Dedifferentiated amniotic fluid mesenchymal stem cell (primary cell): ENCODE results near the gene GRID1.
"Not testable (repeated sequence)": the region's sequence is repeated elsewhere in the genome, so short reads cannot be mapped to it uniquely, and the experiment has no call there.

Source experiments
- DNase-seq: peaks from one replicate; pipeline ENCODE4 v3.0.0-alpha.2; 2016; ENCODE audit errors: extremely low spot score

Gene GRID1

DNA sequence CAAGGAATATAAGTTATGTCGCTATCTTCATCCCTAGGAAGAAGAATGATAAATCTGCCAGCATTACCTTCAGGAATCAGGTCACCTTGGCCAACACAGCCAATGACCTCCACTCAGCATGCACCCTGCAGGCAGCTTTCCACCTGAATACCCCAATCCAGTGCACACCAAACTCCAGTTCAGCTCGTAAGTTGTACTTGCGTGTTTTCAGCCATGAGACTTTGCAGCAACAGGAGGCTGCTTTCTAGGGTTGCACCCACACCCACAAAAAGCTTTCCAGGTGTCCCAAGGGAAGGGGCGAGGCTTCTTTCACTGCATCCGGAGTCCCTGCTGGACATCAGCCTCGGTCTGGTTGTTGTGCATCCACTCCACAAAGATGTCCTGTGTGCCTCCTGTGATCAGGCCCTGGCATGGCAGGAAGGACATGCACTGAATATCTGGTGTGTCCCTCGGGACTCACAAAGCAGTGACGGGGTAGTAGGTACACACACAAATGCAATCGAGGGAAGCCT lies 282.9 kb downstream of the GRID1 start:
- no peak for DNase-seq

DNA sequence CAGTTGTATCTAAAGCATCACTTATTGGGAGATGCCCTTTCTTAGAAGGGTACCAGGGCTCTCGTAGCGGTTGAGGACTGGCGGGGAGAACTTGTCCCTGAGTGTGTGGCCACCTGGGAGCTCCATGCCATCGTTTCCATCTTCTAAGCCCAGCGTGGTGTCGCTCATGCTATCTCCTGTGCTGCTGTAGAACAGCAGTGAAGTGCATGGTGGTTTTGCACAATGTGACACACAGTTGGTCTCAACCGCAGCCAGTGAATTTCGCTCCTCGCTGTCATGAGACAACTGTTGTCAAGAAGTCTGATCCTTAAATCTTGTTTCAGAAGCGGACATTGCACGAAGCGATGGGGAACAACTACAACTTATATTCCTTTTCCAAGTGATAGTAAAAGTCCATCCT lies 283.4 kb downstream of the GRID1 start:
- no peak for DNase-seq

DNA sequence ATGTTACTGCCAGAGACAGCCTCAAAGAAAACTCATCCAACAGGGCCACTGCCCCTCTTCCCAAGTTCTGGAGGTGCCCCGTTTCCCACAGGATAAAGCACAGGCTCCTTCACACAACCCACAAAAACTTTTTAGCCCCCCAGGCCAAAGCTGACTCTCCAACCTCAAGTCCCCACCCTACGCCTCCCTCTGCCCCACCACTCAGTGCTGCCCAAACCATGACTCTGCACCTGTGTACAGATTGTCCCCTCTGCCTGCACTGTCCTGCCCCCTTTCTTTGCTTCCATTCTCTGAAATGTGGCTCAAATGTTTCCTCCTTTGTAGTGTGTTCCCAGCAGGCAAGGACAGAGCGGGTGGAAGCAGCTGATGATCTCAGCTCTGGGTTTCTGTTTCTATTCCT lies 284.0 kb downstream of the GRID1 start:
- DNase-seq, result no peak

- no peak for DNase-seq
These were observed 287.5 kb downstream of the GRID1 start for GRCh38 chr10:86079088-86079487.

GRCh38 chr10:86078639-86079035 lies 288.0 kb downstream of the GRID1 start:
- DNase-seq, result no peak

- DNase-seq, result no peak
These were observed 288.5 kb downstream of the GRID1 start for GRCh38 chr10:86077871-86078638.

GRCh38 chr10:86077271-86077670 lies 289.3 kb downstream of the GRID1 start:
- no peak for DNase-seq

DNA sequence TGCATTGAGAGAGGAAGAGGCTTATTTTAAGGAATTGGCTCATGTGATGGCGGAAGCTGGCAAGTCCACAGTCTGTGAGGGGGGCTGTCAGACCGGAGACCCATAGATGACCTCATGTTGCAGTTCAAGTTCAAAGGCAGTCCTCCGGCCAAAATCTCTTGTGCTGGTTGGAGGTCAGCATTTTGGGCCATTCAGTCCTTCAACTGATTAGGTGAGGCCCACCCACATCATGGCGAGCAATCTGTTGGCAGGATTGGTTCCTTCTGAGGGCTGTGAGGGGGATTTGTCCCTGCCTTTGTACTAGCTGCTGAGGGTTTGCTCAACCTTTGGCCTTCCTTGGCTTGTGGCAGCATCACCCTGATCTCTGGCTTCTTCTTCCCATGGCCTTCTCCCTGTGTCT lies 290.1 kb downstream of the GRID1 start:
- DNase-seq, result not testable (repeated sequence)

DNA sequence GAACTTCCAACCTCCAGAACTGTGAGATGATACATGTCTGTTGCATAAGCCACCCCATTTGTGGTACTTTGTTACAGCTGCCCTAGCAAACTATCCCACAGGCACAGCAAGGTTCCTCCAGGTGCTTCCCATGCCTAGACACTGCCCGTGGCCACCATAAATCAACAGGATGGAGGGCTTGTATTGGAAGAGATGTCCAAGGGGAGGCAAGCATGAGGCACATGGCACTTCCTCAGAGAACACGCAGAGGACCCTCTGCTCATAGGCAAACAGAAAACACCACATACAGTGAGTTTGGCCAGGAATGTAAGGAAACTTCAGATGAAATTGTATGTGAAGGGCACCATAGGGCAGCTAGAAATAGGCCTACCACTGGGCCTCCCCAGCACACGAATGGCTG lies 291.1 kb downstream of the GRID1 start:
- no peak for DNase-seq

DNA sequence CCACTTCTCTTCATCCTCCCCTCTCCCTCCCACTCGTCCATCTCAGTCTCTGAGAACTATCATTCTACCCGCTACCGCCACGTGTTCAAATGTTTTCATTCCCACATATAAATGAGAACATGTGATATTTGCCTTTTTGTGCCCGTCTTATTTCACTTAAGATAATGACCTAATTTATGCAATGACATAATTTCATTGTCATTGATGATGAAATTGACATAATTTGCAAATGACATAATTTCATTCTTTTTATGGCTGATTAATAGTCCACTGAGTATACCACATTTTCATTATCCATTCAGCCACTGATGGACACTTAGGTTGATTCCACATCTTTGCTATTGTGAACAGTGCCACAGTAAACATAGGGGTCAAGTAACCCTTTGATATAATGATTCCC lies 292.3 kb downstream of the GRID1 start:
- no peak for DNase-seq

DNA sequence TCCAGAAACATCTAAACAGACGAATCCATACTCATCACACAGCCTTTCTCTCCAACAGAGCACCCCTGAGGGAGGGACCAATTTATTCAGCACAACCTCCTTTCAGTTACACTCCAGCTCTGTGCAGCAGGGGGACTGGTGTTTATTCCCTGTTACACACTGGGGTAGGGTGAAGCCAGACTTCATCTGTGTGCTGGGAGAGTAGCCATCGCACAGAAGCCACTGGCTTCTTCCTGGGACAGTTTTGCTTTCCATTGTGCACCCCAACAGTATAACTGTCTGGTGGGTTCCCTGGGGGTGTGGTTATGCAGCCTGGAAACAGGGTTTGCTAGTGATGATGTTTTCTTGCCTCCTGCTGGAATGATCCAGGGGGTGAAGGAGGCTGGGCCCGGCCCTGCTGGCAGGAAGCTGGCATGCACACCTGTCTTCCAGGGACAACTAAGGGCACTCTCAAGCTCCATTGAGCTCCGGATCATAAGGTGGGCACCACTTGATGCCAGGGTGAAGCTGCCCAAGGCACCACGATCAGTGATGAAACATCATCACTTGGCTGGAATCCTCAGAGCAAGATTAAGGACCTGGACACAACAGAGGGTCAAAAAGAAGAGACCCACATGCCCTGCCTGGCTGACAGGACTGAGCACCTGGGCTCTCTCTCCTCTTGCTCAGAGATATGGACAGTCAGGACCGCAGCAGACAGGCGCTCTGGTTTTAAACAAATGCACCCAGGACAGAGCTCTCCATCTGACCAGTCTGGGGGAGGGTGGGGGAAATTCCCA lies 293.2 kb downstream of the GRID1 start:
- DNase-seq, result no peak

DNA sequence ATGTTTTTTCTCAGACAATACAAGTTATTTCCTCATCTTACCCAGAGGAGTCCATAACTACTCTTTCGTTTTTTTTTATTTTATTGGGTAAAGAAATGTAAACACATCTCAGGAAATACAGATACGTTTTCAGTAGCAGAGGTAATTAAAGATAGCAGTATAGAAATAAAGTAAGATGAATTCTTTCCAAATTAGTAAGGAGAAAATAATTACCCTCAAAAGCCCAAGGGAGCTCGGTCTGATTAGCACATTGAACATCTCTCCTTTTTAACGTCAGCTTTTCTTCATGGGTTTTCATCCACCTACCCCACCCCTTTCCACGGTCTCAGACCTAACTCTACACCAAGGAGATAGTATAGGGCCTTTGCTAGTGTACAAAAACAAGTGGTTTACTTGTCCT lies 294.2 kb downstream of the GRID1 start:
- no peak for DNase-seq

DNA sequence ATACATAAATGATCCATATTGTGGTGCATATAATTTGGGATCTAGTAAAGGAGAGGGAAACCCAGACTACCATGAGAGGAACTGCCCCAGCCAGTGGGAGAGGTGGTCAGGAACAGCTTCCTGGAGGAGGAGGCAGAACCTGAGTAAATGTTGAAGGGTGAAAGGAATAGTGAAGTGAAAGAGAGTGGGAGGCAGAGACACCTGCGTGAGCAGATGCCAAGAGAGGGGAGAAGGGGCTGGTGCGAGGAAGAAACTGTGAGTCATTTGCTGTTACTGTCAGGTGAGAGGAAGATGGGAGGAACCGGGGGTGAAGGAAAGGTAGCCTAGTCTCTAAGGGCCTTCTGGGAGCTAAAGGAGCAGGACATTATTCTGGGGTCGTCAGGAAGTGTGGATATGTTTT lies 294.8 kb downstream of the GRID1 start:
- no peak for DNase-seq

- DNase-seq, result no peak
These were observed 295.4 kb downstream of the GRID1 start for GRCh38 chr10:86071145-86071544.

- DNase-seq, result no peak
These were observed 296.3 kb downstream of the GRID1 start for GRCh38 chr10:86070278-86070677.

DNA sequence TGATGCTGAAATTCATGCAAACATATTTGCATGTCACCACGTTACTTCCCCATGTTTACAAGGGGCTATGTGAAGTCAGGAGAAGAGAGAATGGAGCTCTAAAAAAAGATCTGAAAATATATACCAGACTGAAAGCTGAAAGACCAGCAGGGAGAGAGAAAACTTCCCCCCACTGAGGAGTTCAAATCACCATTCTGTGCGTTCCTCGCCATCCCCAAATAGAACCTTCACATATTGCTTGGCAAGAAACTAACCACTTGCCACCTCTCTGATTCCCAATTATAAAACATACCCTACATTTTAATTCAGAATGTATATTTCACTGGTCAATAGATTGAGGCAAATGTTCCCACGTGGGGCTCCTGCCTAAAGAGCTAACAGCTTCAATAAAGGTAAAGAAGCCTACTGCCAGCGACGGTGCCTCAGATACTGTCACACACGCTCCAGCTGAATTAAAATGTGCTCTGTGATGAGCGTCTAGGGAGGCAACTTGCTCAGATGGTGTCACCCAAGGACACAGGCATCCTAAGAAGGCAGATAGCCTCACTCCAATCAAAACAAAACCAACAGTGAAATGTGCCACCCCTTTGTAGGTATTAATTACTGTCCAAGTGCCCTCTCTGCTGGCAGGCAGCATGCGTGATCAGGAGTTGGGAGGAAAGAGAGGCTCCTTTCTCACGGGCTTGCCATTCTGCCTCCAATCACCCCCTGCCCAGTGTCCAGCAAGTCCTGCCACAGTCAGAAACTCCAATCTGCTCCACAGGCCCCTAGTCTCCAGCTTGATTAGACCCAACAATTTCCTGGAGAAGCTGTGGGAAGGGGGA lies 298.2 kb downstream of the GRID1 start:
- no peak for DNase-seq

GRCh38 chr10:86067436-86068050 lies 299.1 kb downstream of the GRID1 start:
- DNase-seq, result no peak

GRCh38 chr10:86066696-86067095 lies 299.9 kb downstream of the GRID1 start:
- no peak for DNase-seq

- no peak for DNase-seq
These were observed 300.8 kb downstream of the GRID1 start for GRCh38 chr10:86065711-86066251.

GRCh38 chr10:86064931-86065662 lies 301.5 kb downstream of the GRID1 start:
- DNase-seq, result no peak

- DNase-seq, result no peak
These were observed 302.4 kb downstream of the GRID1 start for GRCh38 chr10:86064219-86064618.
